DMS153 treated with DMSO at 0.1 percent for 48 hours (cell line): ENCODE data around the gene TSSK6.
A peak's percentile ranks its signal among the peaks of the same experiment; 100 is the strongest.

Experiments used
- DNase-seq: peaks from one replicate; lab custom pipeline; 2025; ENCODE audit not compliant: unreplicated experiment; lab: John Stamatoyannopoulos, UW

TSSK6 gene

DNA sequence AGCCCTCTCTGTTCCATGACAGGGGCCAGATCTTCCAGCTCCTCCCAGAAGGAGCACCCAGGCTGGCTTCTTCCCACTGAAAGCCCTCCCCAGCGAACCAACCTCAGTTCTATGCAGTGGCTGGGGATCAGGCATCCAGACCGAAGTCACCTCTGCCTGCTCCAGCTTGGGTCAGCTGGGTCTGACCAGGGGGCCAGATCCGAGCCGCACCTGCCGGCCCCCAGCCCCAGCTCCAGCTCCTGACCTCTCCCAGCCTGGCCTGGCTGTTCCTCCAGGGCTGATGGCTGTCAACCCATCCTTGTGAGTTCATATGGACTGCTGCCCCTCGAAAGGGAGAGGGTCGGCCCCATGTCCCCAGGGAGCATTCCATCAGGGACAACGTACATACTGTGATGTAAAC is 8.0 kb downstream of the TSSK6 start:
- DNase-seq: no peak

DNA sequence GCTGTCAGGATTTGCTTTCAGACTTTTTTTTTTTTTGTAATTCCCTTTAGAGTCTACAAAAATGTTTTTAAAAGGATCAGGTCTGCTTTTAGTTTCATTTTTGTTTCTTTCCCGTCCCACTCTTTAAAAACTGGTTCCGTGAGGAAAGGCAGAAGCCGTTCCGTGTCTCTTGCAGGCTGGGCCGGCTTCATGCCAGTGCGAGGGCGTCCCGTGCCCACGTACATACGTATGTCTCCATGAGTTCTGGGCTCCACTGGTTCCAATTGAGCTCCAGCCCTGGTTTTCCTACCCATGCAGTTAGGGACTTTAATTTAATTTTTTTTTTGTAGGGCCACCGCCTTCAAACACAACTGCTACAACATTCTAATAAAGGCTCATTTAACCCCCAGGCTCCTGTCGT is 8.8 kb downstream of the TSSK6 start:
- DNase-seq: no peak

DNA sequence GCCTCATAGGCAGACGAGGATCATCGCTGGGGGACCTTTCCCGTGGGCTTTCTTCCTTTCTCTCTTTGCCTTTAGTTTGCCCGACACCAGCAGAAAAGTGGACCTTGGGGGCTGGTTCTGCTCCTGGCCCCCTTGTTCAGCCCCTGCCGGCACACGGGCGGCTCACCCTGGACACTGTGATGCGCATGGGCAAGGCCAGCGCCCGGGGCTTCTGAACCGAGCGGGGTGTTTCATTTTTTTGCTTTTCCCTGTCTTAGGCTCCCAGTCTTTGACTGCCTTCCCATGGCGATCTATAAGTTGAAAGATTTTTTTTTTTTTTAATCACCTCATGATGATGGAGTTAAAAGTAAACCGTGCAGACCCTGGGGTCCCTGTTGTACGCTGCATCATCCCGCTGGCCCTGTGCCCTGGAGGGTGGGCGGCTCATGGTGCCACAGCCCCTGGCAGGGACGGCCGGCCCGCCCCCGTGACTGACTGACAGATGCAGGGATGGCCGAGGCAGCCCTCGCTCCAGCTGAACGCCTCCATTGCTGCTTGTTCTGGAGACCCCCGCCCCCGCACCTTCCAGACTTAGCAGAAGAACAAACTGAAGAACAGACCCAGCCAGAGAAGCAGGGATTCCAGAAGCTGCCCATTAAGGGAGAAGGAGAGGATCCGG is 9.6 kb downstream of the TSSK6 start:
- no peak for DNase-seq

DNA sequence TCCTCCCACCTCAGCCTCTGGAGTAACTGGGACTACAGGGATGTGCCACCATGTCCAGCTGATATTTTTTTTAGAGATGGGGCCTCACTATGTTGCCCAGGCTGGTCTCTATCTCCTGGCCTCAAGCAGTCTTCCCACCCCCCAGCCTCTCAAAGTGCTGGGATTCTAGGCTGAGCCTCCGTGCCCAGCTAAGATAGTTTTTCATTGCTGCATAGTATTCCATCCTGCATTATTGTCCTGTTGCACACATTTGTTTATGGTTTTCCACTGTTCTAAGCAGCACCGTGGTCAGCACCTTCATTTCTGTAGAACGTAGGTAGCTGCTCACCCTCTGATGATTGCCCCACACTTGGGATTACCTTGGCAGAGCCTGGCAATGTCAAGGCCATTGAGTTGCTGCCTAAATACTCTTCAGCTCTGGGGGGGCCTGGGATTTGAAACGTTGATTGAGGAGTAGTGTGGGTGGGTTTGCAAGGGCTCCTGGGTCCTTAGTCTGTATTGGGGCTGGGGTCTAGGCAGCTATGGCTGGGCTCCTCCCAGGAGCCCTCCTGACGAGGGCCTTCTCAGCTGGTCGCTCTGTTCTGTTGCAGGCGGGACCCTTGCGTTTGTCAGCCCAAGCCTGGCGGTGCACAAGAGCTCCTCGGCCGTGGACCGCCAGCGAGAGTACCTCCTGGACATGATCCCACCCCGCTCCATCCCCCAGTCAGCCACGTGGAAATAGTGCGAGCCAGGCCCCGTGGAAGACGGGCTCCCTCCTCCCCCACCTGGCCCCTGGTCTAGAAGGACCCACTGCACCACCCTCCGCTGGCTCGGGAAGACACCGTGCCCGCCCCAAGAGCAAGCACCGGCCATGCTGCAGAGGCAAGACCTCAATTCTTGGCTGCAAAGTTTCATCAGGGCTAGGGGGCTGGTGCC is 10.3 kb downstream of the TSSK6 start:
- DNase-seq: no peak

DNA sequence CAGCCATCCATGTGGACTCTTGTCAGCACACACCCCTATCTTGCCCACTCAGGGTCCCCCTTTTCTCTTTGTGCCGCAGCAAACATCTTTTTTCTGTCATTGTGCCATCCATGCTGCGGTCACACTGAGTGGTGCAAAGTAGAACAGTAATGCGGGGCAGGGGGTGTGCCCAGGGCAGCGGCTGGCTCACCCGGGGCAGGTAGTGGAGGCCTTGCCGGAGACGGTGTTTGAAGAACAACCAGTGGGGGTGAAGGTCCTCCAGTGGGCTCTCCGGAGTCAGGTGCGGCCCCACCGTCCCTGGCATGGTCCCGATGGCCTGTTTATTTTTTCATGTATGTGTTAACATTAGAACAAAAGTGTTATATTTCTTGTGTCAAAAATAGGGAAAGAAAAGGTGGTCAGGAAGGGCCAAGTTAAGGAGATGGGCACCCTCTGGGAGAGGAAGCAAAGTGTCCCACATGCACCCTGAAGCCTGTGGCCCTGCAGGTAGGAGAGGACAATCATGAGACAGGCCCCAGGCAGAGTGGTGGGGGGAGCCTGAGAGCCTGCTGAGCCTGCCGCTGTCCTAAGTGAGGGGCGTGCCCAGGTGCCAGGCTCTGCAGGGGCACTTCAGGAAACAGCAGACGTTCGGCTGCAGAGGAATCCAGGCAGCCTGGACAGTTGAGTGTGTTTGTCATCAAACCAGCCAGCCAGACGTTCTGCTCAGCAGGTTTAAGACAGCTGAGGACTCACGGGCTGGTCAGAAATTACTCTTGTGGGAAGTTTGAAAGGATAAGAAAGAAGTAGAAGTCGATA is 12.3 kb downstream of the TSSK6 start:
- no peak for DNase-seq

DNA sequence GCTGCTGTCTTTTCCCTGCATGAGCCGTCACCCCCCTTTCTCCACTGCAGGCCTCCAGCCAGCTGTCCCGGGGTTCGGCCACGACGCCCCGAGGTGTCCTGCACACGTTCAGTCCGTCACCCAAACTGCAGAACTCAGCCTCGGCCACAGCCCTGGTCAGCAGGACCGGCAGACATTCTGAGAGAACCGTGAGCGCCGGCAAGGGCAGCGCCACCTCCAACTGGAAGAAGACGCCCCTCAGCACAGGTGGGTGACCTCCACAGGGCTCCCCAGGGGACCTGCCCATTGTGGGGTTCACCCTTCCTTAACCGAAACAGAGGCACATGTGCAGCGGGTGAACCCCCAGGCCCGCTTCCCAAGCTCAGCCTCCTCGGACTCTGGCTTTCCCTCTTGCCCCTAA is 13.1 kb downstream of the TSSK6 start:
- DNase-seq: no peak

DNA sequence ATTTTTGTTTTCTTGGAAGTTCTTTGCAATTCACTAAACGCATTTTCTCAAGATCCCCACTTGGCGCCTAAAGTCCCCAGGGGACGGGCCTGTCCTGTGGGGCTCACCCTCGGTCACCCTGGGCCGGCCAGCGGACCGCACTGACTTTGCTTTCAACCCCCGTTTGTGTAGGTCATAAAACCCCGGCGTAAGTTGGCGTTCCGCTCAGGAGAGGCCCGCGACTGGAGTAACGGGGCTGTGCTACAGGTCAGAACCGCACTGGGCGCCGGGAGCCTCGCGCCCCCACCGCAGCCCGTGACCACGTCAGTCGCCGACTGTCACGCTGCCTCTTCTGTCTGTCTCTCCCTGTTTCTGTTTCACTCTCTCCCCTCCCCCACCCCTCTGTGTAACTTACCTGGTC is 13.6 kb downstream of the TSSK6 start:
- DNase-seq: no peak

DNA sequence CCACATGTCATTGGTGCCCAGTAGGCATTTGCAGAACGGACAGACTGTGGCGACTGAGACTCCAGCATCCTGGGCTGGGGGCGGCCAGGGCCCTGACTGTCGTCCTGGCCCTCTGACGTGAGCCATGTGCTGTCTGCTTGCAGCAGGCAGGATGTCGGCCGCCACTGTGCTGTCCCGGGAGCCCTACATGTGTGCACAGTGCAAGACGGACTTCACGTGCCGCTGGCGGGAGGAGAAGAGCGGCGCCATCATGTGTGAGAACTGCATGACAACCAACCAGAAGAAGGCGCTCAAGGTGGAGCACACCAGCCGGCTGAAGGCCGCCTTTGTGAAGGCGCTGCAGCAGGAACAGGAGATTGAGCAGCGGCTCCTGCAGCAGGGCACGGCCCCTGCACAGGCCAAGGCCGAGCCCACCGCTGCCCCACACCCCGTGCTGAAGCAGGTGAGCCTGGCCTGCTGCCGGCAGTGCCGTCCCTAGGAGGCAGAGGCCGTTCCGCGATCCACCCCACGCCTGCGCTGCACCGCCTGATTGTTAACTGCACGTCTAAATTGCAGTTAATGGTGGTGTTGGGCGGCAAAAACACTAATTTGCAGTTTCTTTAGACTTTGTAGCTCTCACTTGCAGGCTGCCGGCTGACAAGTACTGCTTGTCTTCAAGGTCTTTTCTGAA is 14.2 kb downstream of the TSSK6 start:
- no peak for DNase-seq

DNA sequence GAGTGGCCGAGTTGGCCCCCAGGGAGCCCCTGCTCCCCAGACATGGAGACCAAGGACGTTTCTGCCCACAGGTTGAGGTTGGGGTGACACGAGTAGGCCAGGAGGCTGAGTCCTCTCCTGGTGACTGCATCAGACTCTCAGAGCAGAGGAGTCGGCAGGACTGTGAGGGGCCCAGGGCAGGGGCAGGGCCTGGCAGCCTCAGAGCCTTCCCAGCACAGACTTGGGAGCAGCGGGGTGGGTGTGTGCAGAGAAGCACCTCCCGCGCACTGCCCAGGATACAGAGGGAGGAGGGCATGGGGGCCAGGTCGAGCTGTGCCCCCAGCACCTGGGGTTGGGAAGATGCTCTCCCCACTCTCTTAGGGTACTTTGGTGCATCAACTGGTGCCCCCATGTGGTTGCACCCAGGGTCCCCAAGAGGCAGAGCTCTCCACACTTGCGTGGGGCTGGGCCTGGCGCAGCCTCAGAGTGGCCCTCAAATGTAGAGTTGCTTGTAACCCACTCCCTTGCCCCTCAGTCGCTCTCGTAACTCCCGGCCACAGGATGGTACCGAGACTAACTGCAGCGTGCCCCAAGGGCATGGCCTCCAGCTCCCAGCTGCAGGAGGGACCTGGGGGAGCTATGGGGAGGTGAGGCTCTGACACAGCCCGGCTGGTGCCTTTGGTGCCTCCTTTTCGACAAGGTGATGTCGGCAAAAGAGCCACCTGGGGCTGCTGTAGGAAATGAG is 15.9 kb downstream of the TSSK6 start:
- no peak for DNase-seq

DNA sequence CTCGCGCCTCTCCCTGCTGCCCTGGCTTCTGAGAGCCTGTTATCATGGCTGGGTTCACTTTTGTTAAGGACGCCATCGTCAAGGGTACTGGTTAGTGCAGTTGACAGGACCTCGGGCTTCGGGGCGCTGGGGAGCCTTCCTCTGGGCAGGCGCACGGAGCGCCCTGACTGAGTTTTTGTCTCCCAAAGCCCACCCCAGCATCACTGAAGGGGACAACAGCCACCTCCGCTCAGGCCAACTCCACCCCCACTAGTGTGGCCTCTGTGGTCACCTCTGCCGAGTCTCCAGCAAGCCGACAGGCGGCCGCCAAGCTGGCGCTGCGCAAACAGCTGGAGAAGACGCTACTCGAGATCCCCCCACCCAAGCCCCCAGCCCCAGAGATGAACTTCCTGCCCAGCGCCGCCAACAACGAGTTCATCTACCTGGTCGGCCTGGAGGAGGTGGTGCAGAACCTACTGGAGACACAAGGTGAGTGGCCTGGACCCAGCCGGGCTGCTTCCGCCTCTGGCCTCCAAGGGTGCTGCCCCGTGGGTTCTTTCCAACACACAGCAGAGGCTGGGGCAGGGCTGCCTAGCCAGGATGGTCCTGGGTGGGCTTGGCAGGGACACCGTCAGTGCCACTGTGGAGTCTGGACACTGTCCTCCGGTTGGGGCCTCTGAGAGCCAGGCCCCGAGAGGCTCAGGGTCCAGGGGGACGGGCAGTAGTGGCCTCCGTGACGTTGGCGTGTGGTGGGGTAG is 16.9 kb downstream of the TSSK6 start:
- DNase-seq: no peak

DNA sequence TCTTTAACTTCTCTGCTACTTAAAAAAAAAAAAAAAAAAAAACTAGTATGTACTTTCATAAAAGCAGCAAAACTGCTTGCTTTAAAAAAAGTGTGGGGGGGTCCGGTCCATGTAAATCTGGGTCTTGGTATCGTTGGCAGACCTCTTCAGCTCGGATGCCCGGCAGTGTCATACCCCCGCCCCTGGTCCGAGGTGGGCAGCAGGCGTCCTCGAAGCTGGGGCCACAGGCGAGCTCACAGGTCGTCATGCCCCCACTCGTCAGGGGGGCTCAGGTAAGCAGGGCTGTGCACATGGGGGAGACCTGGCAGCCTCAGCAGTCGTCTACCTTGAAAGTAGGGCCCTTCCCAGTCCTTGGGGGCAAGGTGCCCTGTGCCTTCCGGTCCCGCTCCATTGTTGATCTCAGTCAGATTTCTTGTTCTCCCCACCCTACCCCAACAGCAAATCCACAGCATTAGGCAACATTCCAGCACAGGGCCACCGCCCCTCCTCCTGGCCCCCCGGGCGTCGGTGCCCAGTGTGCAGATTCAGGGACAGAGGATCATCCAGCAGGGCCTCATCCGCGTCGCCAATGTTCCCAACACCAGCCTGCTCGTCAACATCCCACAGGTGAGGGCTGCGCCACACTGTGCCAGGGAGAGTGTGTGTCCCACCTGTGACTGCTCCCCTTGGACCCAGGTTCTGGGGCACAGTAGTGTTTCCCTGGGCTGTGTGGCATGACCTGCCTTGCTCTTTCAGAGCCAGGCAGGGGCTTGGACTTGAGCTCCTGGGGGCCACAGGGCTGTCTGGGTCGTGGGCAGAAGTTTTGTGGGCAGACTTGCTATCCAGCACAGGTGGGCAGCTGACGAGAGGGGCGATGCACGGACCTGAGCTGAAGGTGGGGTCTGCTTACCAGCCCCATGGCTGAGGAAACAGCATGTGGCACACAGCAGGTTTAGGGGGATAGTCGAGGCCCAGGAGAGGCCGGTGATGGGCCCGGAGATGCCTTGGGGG is 19.4 kb downstream of the TSSK6 start:
- no peak for DNase-seq

DNA sequence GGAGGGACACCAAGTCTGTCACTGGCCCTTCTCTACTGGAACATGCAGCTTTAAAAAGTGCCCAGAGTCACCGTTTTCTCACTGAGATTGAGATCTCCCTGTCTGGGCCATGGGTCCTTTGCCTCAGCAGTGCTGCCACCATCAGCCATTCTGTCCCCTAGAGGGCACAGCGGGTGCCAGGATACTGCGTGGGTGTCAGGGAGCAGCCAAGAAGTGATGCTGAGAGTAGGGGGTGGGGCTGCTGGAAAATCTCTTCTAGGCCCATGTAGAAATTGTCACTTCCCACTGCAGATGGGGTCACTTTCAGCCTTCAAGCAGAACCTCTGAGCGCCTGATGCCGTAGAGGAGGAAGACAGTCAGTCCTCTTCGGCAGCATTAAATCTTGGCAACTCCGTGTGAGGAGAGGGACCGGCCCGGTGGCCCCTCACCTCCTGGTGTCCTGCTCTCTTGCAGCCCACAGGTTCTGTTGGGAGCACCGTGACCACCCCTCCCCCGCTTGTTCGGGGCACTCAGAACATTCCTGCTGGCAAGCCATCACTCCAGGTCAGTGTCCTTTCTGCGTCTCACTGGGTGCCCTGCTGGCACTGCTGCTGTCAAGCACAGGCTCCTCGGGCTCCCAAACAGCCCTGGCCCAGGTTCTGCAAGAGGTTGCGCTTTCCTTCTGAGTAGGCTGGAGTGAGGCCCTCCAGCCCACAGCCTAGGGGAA is 21.4 kb downstream of the TSSK6 start:
- DNase-seq: no peak

DNA sequence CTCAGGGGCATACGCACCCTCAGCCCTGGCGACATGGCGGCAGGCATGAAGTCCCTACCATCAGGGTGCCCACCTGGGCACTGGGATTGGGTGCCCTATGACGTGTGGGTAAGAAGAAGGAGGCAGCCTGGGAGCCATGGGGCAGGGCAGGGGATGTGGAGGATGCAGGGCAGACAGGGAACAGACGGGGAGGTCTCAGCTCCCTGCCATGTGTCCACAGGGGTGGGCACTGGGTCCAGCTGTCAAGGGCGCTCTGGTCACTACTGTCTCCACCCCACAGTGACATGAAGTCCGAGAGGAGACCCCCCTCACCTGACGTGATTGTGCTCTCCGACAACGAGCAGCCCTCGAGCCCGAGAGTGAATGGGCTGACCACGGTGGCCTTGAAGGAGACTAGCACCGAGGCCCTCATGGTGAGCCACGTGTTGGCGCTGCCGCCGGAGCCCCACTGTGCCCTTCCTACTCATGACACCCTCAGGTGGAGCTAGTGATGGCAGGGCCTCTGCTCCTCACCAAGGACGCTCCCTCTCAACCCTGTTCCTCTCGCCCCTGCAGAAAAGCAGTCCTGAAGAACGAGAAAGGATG is 23.2 kb downstream of the TSSK6 start:
- no peak for DNase-seq

DNA sequence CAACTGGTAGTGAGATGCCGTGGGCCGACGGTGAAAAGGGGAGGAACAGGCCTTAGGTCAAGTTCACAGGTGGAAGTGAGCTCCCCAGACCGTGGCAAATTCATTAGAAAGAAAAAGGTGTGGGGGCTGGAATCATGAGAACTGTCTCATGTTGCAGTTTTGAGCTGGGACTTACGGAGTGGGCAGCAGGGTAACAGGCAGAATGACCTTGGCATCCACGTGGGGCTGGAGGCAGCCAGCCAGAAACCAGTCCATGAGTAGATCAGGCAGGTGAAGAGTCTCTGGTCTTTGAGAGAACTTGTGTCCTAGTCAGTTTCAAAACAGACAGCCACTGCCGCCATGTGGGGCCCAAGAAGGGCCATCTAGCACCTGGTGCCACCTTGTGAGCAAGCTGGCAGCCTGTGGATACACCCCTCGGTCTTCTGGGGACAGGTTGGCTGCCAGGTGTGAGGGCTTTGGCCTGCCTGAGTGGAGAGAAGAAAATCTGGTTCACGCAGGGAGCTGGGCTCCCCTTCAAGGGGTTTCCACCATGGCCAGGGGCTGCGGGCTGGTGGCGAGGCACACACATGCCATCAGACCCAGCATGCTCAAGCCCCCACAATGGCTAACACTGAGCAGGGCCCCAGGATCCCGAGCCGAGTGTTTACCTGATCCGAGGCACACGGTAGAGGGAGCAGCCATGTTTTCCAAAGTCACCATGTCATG is 23.9 kb downstream of the TSSK6 start:
- DNase-seq: no peak

DNA sequence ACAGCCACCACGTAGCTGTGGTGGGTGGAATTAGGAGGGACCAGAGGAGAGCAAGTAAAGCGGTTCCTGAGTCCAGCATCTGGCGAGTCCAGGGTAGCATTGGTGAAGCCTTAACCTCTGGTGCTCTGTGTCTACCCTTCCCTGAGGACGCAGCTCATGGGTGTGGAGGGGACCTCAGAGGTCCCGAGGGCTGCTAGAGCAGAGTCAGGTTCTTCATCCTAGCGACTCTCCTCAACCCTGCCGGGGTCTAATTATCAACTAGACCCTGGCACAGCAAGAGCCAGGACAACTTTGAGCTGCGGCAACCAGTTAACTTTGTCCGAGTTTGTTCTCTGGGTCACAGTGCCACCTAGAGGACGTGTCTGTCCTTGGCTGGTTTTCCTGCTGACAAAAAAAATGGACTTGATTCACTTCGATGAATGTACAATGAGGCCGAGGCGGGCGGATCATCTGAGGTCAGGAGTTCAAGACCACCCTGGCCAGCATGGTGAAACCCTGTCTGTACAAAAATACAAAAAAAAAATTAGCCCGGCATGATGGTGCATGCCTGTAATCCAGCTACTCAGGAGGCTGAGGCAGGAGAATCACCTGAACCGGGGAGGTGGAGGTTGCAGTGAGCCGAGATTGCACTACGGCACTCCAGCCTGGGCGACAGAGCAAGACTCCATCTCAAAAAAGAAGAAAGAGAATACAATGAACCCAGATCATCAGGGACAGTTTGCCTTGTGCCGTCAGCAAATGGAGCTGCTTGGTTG is 25.0 kb downstream of the TSSK6 start:
- peak; percentile 57 for DNase-seq

DNA sequence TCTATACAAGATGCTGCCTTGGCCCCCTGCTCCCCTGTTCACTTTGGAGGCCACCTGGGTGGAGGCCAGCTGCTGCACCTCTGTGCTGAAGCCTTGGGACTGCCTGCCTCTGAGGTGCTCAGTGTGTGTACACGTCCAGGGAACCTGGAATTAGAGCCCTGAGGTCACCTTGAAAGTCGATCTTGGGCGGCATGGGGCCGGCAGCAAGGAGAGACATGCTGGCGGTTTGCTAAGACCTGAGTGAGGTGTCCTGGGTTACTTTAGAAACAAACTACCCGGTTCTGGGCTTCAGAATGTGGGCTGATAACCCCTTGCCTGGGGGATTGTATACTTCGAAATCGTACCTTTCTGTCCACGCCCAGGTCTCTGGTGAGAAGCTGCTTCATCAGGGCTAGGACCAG is 25.5 kb downstream of the TSSK6 start:
- DNase-seq: no peak
